Measurements from ENCODE around the gene CHRNB4. TPM values are rescaled to one million over a fixed set of nuclear protein-coding genes. Genes with fewer than 3 reads are reported as not detected.

The CHRNB4 gene
- polyA plus RNA-seq, 1 of the 3 experiments (the other 2 are of a cell fraction) = 0.30 TPM

DNA sequence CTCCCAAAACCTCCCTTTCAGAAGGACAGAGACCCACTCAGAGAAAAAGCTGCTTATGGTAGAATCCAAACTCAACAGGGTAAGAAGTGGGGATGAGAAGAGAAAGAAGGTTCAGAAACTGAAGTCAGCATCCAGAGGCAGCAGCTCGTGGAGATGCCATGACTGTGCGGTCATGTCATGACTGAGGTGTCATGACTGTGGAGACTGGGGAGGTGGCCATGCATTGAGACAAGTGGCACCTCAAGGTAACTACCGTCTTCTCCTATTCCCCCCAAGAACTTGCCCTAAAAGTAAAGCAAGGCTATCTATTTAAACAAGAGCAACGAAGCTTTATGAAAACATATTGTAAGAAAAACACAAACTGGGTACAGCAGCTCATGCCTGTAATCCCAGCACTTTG lies 35.3 kb downstream of the CHRNB4 start:
- 77% methylated on average over 4 of the region's 4 CpGs for WGBS (ENCODE audit: low lambda C conversion rate)
- no peaks in the 10 kb centered on the region for H3K79me2 ChIP-seq (ENCODE audit: insufficient read depth)
- H3K4me2 ChIP-seq = no peak overlapping the region
- no peaks in the 10 kb centered on the region for H3K36me3 ChIP-seq (replicated peaks in 1 of 2; ENCODE audit: control insufficient read depth in 1 of 2, insufficient read depth in 2 of 2, low read length in 1 of 2)
- H3K27me3 ChIP-seq (ENCODE audit: insufficient read depth) = no peaks in the 10 kb centered on the region
- no peaks in the 10 kb centered on the region for H4K20me1 ChIP-seq (ENCODE audit: insufficient read depth)
- no peak for TF ChIP-seq FOXJ3 (CRISPR knock-in tag; IDR thresholded peaks at IDR 0.05)
- no peak for TF ChIP-seq TAF1 (IDR thresholded peaks at IDR 0.05; ENCODE audit: borderline replicate concordance, low read depth, low read length)
- no peak for TF ChIP-seq EZH2phosphoT487 (IDR thresholded peaks at IDR 0.05; ENCODE audit: borderline replicate concordance, low read depth)
- no peak for TF ChIP-seq GATA2 (CRISPR knock-in tag; IDR thresholded peaks at IDR 0.05)
- TF ChIP-seq, protein P1, sequence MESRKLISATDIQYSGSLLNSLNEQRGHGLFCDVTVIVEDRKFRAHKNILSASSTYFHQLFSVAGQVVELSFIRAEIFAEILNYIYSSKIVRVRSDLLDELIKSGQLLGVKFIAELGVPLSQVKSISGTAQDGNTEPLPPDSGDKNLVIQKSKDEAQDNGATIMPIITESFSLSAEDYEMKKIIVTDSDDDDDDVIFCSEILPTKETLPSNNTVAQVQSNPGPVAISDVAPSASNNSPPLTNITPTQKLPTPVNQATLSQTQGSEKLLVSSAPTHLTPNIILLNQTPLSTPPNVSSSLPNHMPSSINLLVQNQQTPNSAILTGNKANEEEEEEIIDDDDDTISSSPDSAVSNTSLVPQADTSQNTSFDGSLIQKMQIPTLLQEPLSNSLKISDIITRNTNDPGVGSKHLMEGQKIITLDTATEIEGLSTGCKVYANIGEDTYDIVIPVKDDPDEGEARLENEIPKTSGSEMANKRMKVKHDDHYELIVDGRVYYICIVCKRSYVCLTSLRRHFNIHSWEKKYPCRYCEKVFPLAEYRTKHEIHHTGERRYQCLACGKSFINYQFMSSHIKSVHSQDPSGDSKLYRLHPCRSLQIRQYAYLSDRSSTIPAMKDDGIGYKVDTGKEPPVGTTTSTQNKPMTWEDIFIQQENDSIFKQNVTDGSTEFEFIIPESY (IDR thresholded peaks at IDR 0.05; ENCODE audit: borderline replicate concordance, low read depth) = no peak
- TF ChIP-seq, protein P2, sequence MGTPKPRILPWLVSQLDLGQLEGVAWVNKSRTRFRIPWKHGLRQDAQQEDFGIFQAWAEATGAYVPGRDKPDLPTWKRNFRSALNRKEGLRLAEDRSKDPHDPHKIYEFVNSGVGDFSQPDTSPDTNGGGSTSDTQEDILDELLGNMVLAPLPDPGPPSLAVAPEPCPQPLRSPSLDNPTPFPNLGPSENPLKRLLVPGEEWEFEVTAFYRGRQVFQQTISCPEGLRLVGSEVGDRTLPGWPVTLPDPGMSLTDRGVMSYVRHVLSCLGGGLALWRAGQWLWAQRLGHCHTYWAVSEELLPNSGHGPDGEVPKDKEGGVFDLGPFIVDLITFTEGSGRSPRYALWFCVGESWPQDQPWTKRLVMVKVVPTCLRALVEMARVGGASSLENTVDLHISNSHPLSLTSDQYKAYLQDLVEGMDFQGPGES (IDR thresholded peaks at IDR 0.05; ENCODE audit: low read depth, low read length) = no peak
- TF ChIP-seq, protein P3, sequence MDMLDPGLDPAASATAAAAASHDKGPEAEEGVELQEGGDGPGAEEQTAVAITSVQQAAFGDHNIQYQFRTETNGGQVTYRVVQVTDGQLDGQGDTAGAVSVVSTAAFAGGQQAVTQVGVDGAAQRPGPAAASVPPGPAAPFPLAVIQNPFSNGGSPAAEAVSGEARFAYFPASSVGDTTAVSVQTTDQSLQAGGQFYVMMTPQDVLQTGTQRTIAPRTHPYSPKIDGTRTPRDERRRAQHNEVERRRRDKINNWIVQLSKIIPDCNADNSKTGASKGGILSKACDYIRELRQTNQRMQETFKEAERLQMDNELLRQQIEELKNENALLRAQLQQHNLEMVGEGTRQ (IDR thresholded peaks at IDR 0.05; ENCODE audit: borderline replicate concordance, low read depth, low read length) = no peak
- TF ChIP-seq GABPA (IDR thresholded peaks at IDR 0.05; ENCODE audit: low read depth) = no peak
- no peak for TF ChIP-seq JUND (IDR thresholded peaks at IDR 0.05)
- no peak for TF ChIP-seq CHD2 (IDR thresholded peaks at IDR 0.05; ENCODE audit: low read length, partially characterized antibody)
- H3K9ac ChIP-seq = no peak overlapping the region
- H3K27ac ChIP-seq (ENCODE audit: low read depth in 2 of 2, low read length in 1 of 2) = no peak overlapping the region
- H3K4me1 ChIP-seq (ENCODE audit: control insufficient read depth in 1 of 2, insufficient read depth in 2 of 2, low read depth in 1 of 2, low read length in 1 of 2) = peaks cover 0 to 10% of the 10 kb centered on the region in 2 experiments; a peak in 1 of 4 replicates
- H3F3A ChIP-seq (replicated peaks; ENCODE audit: insufficient read depth) = no peaks in the 10 kb centered on the region
- H3K4me3 ChIP-seq (ENCODE audit: low read depth in 2 of 2, low read length in 1 of 2) = no peak overlapping the region
- DNase-seq = no peak
- H2AFZ ChIP-seq (ENCODE audit: low read depth) = no peak overlapping the region
- H3K9me2 ChIP-seq = no peaks in the 10 kb centered on the region
- POLR2A ChIA-PET = no interaction called here
- no peaks in the 10 kb centered on the region for H3K9me3 ChIP-seq
- CTCF ChIA-PET = interaction anchor here (0.7 kb wide), 1 partner anchor 27 kb away, joined by 3 read pairs; no protein-coding TSS in a partner anchor

DNA sequence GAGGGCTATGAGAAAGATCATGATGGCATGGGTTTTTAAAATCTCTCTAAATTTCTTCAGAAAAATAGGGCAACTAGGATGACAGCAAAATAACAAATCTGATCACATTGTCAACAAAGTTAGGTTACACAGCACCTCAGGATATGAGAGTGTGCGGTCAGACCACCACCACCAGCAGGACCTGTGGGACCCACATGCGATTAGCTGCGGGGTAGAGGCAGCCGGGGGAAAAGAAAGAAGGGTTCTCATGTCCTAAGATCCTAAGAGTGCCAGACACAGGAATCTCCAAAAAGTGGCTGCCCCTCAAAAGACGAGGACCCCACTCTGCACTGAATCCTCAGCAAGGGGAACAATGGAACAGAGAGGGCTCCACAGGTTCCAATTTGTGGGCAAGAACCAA lies 35.8 kb downstream of the CHRNB4 start:
- Histone ChIP-seq H3K4me3 (ENCODE audit: low read depth in 2 of 2, low read length in 1 of 2) (no peak overlapping the region), H3K4me1 (ENCODE audit: control insufficient read depth in 1 of 2, insufficient read depth in 2 of 2, low read depth in 1 of 2, low read length in 1 of 2) (peaks cover 0 to 10% of the 10 kb centered on the region in 2 experiments; a peak in 1 of 4 replicates), H3F3A (replicated peaks; ENCODE audit: insufficient read depth) (no peaks in the 10 kb centered on the region), H3K9me3 (no peaks in the 10 kb centered on the region), H3K9ac (no peak overlapping the region), H3K79me2 (ENCODE audit: insufficient read depth) (no peaks in the 10 kb centered on the region), H4K20me1 (ENCODE audit: insufficient read depth) (no peaks in the 10 kb centered on the region), H3K27me3 (ENCODE audit: insufficient read depth) (no peaks in the 10 kb centered on the region), H3K4me2 (no peak overlapping the region), H3K36me3 (replicated peaks in 1 of 2; ENCODE audit: control insufficient read depth in 1 of 2, insufficient read depth in 2 of 2, low read length in 1 of 2) (no peaks in the 10 kb centered on the region), H3K9me2 (no peaks in the 10 kb centered on the region), H2AFZ (ENCODE audit: low read depth) (no peak overlapping the region), H3K27ac (ENCODE audit: low read depth in 2 of 2, low read length in 1 of 2) (no peak overlapping the region; a peak in 1 of 4 replicates)
- CTCF ChIA-PET = no interaction called here
- POLR2A ChIA-PET = no interaction called here
- TF ChIP-seq GATA2 (CRISPR knock-in tag; IDR thresholded peaks at IDR 0.05) = no peak
- no peak for TF ChIP-seq POLR2AphosphoS5 (IDR thresholded peaks at IDR 0.05; ENCODE audit: low read depth, low read length)
- TF ChIP-seq TEAD4 (IDR thresholded peaks at IDR 0.05; ENCODE audit: borderline replicate concordance, insufficient read depth) = no peak
- TF ChIP-seq RFX5 (IDR thresholded peaks at IDR 0.05; ENCODE audit: low read length) = no peak
- TF ChIP-seq RXRA (IDR thresholded peaks at IDR 0.05; ENCODE audit: borderline replicate concordance, low read depth) = no peak
- TF ChIP-seq, protein P4, sequence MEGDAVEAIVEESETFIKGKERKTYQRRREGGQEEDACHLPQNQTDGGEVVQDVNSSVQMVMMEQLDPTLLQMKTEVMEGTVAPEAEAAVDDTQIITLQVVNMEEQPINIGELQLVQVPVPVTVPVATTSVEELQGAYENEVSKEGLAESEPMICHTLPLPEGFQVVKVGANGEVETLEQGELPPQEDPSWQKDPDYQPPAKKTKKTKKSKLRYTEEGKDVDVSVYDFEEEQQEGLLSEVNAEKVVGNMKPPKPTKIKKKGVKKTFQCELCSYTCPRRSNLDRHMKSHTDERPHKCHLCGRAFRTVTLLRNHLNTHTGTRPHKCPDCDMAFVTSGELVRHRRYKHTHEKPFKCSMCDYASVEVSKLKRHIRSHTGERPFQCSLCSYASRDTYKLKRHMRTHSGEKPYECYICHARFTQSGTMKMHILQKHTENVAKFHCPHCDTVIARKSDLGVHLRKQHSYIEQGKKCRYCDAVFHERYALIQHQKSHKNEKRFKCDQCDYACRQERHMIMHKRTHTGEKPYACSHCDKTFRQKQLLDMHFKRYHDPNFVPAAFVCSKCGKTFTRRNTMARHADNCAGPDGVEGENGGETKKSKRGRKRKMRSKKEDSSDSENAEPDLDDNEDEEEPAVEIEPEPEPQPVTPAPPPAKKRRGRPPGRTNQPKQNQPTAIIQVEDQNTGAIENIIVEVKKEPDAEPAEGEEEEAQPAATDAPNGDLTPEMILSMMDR (IDR thresholded peaks at IDR 0.05) = no peak
- TF ChIP-seq, protein P5, sequence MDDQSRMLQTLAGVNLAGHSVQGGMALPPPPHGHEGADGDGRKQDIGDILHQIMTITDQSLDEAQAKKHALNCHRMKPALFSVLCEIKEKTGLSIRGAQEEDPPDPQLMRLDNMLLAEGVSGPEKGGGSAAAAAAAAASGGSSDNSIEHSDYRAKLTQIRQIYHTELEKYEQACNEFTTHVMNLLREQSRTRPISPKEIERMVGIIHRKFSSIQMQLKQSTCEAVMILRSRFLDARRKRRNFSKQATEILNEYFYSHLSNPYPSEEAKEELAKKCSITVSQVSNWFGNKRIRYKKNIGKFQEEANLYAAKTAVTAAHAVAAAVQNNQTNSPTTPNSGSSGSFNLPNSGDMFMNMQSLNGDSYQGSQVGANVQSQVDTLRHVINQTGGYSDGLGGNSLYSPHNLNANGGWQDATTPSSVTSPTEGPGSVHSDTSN (IDR thresholded peaks at IDR 0.05) = no peak
- no peak for TF ChIP-seq EZH2phosphoT487 (IDR thresholded peaks at IDR 0.05; ENCODE audit: borderline replicate concordance, low read depth)
- TF ChIP-seq MXI1 (IDR thresholded peaks at IDR 0.05; ENCODE audit: low read depth, low read length) = no peak
- no peak for TF ChIP-seq YY1 (IDR thresholded peaks at IDR 0.05; ENCODE audit: low read depth)
- TF ChIP-seq SMC3 (IDR thresholded peaks at IDR 0.05; ENCODE audit: low read depth, low read length) = no peak
- 85% methylated on average over 5 of the region's 5 CpGs for WGBS (ENCODE audit: low lambda C conversion rate)
- DNase-seq = no peak
